Erythroblast (primary cell): Measurements from ENCODE around the gene PTAFR.

Experiments
- GATA1 ChIP-seq: IDR thresholded peaks from 2 replicates; pipeline ENCODE4 v1.6.1; 2011; ENCODE audit warnings: low read depth, mild to moderate bottlenecking, control low read depth, low read length, moderate library complexity
- POLR2A ChIP-seq: IDR thresholded peaks from 2 replicates; pipeline ENCODE4 v1.6.1; 2011; ENCODE audit warnings: mild to moderate bottlenecking, low read length

DNA sequence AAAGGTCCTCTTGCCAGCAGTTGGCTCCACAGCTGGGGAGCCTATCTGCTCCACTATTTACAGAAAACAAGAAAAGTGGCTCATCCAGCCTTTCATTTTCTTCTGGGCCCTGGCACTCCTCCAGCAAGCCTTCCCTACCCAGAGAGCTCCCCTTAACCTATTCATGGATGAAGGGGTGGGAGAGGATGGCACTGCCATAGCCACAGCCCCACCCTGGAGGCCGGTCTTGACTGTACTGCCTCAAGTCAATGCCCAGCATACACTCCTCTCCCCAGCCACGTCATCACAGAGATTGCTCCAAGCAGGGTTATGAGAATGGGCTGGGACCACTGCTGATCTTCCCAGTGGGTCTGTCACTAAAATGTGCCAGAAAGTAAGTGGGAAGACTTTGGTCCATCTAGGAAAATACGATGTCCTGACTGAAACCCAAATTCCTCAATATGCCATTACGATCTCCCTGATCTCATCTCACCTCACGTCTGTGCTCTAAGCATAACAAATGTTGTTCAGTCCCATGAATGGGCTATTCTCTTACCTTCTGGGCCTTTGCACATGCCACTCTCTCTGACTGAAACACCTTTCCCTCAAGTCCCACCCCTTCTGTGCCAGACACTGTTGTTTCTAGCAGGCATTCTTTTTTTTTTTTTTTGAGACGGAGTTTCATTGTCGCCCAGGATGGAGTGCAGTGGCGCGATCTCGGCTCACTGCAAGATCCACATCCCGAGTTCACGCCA is 21.4 kb upstream of the PTAFR start:
- no peak for TF ChIP-seq POLR2A
- no peak for TF ChIP-seq GATA1
